GM12874 (cell line): Measurements from ENCODE around the gene HOXC4.

ENCODE experiments used
- TF ChIP-seq, protein P1 (sequence below): IDR thresholded peaks from 2 replicates; pipeline ENCODE4 v1.5.1; 2011; ENCODE audit warnings: low read depth, mild to moderate bottlenecking, control low read depth, low read length, moderate library complexity; ENCODE audit not compliant: insufficient read depth

Gene HOXC4

DNA sequence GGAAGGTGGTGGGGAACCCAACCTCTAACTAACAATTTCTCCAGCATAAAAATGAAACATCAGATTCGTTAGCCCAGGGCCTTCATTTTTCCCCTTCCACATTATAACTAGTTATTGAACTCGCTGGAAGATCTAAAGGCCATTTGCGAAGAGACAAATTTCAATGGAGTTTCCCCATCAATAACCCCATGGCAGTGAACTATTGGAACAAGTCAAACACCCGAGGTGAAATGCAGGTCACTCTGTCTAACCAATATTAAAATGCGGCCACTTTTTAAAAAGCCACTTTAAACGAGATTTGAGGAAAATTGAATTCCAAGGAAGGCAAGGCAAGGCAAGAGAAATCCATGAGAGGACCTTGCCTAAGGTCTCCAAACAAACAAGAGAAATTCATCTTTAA is 4.5 kb upstream of the HOXC4 start:
- TF ChIP-seq, protein P1, sequence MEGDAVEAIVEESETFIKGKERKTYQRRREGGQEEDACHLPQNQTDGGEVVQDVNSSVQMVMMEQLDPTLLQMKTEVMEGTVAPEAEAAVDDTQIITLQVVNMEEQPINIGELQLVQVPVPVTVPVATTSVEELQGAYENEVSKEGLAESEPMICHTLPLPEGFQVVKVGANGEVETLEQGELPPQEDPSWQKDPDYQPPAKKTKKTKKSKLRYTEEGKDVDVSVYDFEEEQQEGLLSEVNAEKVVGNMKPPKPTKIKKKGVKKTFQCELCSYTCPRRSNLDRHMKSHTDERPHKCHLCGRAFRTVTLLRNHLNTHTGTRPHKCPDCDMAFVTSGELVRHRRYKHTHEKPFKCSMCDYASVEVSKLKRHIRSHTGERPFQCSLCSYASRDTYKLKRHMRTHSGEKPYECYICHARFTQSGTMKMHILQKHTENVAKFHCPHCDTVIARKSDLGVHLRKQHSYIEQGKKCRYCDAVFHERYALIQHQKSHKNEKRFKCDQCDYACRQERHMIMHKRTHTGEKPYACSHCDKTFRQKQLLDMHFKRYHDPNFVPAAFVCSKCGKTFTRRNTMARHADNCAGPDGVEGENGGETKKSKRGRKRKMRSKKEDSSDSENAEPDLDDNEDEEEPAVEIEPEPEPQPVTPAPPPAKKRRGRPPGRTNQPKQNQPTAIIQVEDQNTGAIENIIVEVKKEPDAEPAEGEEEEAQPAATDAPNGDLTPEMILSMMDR, result no peak

DNA sequence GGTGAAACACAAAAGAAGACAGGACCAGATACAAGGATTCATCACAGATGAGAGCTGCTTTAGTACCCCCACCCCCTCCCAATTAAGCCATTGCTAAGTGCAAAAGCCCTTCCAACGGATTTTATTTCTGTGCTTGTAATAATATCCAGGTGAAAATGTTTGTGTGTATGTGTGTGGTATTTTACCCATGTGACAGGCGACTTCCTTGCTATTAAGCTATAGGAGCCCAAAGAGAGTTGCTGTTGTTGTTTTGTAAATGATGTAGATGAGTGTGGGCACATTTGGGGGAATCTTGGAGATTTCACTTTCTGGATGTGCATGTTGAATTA is 3.2 kb upstream of the HOXC4 start:
- TF ChIP-seq, protein P1, result no peak

DNA sequence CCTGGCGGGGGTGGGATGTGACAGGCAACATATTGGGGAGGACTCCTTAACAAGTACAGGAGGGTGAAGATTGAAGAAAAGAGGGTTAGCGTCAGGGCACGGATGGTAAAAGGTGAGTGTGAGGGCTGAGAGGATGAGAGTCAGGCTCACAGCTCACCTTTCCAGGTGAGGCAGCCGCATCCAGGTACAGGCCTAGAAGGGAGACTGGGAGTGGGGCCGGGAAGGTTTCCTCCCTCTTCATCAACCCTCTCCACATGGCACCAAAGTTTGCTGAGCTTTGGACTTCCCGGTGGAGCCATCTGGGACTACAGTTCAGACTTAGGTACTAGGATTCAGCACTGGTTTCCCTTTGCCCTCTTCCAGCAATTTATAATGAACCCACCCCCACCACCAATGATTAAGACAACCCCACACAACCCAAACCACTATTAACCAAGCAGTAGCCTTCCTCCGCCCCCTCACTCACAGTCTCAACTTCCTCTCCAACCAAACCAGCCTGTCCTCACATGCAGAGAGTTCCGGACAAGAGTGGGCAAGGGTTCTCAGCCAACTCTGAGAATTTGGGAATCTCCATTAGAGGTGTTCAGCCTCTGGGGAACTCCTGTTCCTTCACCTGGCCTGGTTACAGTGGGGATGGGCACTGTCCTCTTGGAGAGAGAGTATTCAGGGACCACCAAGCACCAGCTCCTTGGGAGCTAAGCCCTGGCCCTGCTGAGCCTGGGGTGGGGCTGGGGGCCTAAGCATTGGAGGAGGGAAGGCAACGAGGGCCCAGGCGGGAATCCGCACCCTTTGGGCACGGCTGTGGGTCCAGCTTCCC is 2.4 kb upstream of the HOXC4 start:
- TF ChIP-seq, protein P1, result no peak

DNA sequence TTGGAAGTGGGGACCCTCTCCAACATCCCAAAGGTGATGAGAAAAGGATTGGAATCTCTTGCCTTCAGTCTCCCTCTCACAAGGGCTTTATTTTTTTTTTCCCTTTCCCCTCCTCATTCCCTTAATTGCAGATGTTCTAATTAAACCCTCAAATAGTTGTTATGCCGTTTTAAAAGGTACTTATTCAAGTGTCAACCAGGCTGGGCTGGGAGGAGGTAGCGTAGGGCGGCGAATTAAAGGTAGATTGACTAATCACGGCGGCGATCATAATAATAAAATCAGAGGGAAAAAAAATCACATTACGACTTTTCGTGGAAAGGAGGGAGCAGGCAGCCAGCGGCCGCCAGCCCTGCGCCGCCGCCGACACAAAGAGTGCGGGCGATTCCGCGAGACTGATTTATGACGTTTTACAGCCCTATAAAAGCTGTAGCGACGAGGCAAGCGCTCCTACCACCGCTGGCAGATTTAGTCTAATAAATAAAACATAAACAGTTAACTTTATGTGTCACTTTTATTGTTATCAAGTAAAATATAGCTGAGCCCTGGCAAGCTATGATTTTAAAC is 1.7 kb upstream of the HOXC4 start:
- TF ChIP-seq, protein P1, result no peak

DNA sequence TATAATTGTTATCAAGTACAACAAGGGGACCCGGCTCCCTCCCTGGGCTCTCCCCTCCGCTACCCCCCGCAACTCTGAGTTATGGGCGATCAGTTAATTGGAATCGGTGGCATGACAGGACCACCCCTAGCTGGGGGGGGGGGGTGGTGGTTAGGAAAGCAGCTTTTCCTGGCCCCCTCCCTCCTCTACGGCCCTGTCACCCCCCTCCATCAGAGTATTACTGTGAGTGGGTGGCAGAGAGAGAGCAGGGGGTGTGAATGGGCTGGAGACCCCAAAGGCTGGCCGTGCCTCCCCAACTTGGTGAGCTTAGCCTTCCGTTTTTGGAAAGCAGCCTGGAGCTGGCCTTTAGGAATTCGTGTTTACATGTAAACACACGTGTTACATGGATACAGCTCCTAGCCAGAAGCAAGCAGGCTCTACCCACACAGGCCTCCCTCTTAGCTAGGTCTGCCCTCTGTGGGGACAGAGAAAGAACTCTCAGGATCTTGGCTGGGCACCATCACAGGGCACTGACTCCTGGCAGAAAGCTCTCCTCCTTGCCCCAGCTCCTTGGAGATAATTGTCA is 1.1 kb upstream of the HOXC4 start:
- TF ChIP-seq, protein P1, result no peak

DNA sequence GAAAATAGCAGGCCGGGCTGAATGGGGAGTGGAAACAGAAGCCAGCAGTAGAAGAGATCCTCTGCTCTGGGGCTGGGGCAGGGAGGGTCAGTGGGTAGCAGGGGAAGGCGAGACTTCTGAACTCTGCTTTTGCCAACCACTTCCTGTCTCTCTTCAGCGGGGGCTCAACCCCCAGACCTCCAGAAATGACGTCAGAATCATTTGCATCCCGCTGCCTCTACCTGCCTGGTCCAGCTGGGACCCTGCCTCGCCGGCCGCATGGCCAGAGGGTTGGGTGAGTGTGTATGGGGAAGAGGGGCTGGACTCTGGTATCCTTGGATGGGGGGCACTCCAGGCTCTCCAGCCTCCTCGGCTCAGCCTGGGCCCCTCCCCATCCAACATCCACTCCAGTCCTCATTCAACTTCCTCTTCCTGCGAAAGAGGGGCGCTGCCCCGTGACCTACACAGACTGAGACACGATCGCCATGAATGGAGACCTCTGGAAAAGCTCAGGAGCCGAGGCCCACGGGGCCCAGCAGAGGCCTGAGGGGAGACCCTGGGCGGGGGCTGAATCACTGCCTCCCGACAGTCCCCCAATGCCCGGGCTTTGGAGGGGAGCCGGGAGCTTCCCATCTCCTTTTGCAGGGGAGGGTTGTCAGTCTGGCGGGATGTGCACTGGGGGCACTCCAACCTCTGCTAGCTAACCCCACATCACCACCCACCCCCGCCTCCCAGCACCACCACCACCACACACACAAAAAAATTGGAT is 458 bp upstream of the HOXC4 start:
- TF ChIP-seq, protein P1, result no peak

DNA sequence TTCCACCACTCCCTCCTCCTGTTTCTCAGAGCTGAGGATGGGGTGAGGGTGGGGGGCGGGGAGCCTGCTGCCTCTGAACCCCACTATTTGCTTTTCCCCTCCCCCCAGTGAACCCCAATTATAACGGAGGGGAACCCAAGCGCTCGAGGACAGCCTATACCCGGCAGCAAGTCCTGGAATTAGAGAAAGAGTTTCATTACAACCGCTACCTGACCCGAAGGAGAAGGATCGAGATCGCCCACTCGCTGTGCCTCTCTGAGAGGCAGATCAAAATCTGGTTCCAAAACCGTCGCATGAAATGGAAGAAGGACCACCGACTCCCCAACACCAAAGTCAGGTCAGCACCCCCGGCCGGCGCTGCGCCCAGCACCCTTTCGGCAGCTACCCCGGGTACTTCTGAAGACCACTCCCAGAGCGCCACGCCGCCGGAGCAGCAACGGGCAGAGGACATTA is 1.1 kb downstream of the HOXC4 start:
- TF ChIP-seq, protein P1, result no peak
